ENCODE measurements around the gene GGT7. TPM values are rescaled to one million over a fixed set of nuclear protein-coding genes. Genes with fewer than 3 reads are reported as not detected.

GGT7 gene
- total and polyA plus RNA-seq, 4 donors: 10.8 to 85.2 (median 43.2) TPM

DNA sequence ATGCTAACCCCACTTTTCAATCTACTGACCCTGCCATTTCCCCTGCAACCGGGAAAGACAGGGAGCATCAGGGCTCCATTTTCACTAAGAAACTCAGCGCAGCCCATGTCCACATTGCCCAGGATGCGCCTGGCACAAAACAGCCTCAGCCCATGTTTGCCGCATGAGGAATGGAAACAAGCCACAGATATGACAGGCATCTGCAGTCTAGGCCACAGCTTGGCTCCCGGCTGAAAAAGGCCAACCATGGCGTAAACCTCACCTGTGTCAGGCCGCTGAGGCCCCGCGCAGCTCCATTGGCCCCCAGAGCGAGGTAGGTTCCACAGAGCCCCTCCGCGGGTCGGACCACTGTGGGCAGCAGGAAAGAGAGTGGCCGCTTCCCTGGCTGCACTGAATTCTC is 21.7 kb downstream of the GGT7 start:
- no peak overlapping the region for H3K27ac ChIP-seq (ENCODE audit: low read depth, low read length)
- H3K27me3 ChIP-seq (ENCODE audit: control insufficient read depth, insufficient read depth, low read length): no peaks in the 10 kb centered on the region
- DNase-seq (ENCODE audit: low read depth in 4 of 6, low spot score in 6 of 6): no peak
- peaks cover 75% of the 10 kb centered on the region for H3K36me3 ChIP-seq (ENCODE audit: control insufficient read depth, insufficient read depth, low read length)
- H3K4me1 ChIP-seq (ENCODE audit: control insufficient read depth, insufficient read depth, low read length): no peaks in the 10 kb centered on the region
- no peak overlapping the region for H3K4me3 ChIP-seq (ENCODE audit: low read depth, low read length)
- 95% methylated on average over 12 of the region's 14 CpGs for WGBS (ENCODE audit: insufficient coverage)
- no peaks in the 10 kb centered on the region for H3K9me3 ChIP-seq (ENCODE audit: control insufficient read depth, insufficient read depth, low read length)

- DNase-seq (ENCODE audit: low read depth in 4 of 6, low spot score in 6 of 6): no peak
- H3K4me3 ChIP-seq (ENCODE audit: low read depth, low read length): no peak overlapping the region
- H3K4me1 ChIP-seq (ENCODE audit: control insufficient read depth, insufficient read depth, low read length): no peaks in the 10 kb centered on the region
- WGBS (ENCODE audit: insufficient coverage): 98% methylated on average over 8 of the region's 9 CpGs
- peaks cover 75% of the 10 kb centered on the region for H3K36me3 ChIP-seq (ENCODE audit: control insufficient read depth, insufficient read depth, low read length)
- H3K27me3 ChIP-seq (ENCODE audit: control insufficient read depth, insufficient read depth, low read length): no peaks in the 10 kb centered on the region
- no peaks in the 10 kb centered on the region for H3K9me3 ChIP-seq (ENCODE audit: control insufficient read depth, insufficient read depth, low read length)
- no peak overlapping the region for H3K27ac ChIP-seq (ENCODE audit: low read depth, low read length)
Measured at GRCh38 chr20:34849778-34850177, 22.9 kb downstream of the GGT7 start.

GRCh38 chr20:34848597-34848996 is 24.1 kb downstream of the GGT7 start:
- no peaks in the 10 kb centered on the region for H3K27me3 ChIP-seq (ENCODE audit: control insufficient read depth, insufficient read depth, low read length)
- DNase-seq (ENCODE audit: low read depth in 4 of 6, low spot score in 6 of 6): no peak
- H3K4me1 ChIP-seq (ENCODE audit: control insufficient read depth, insufficient read depth, low read length): no peaks in the 10 kb centered on the region
- no peak overlapping the region for H3K4me3 ChIP-seq (ENCODE audit: low read depth, low read length)
- 100% methylated on average over 4 of the region's 5 CpGs for WGBS (ENCODE audit: insufficient coverage)
- H3K9me3 ChIP-seq (ENCODE audit: control insufficient read depth, insufficient read depth, low read length): no peaks in the 10 kb centered on the region
- H3K36me3 ChIP-seq (ENCODE audit: control insufficient read depth, insufficient read depth, low read length): peaks cover 66% of the 10 kb centered on the region
- no peak overlapping the region for H3K27ac ChIP-seq (ENCODE audit: low read depth, low read length)

- Histone ChIP-seq H3K27ac (ENCODE audit: low read depth, low read length) (no peak overlapping the region), H3K4me3 (ENCODE audit: low read depth, low read length) (no peak overlapping the region), H3K27me3 (ENCODE audit: control insufficient read depth, insufficient read depth, low read length) (no peaks in the 10 kb centered on the region), H3K9me3 (ENCODE audit: control insufficient read depth, insufficient read depth, low read length) (no peaks in the 10 kb centered on the region), H3K36me3 (ENCODE audit: control insufficient read depth, insufficient read depth, low read length) (peaks cover 26% of the 10 kb centered on the region), H3K4me1 (ENCODE audit: control insufficient read depth, insufficient read depth, low read length) (no peaks in the 10 kb centered on the region)
- no peak for DNase-seq (ENCODE audit: low read depth in 4 of 6, low spot score in 6 of 6)
- no CpG with 5 or more reads among the region's 2 CpGs for WGBS (ENCODE audit: insufficient coverage)
Measured at GRCh38 chr20:34843421-34843820, 29.2 kb downstream of the GGT7 start.

DNA sequence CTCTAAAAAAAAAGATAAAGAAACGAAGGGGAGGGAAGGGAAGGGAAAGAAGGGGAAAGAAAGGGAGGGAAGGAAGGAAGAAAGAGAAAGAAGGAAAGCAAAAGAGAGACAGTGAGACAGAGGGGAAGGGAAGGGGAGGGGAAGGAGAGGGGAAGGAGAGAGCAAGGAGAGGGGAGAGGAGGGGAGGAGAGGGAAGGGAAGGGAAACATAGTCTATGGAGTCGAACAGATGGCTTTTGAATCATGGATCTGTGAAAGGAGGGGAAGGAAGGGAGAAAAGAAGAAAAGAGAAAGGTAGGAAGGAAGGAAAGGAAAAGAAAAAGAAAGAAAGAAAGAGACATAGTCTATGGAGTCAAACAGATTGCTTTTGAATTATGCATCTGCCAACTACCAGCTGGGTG is 30.5 kb downstream of the GGT7 start:
- DNase-seq (ENCODE audit: low read depth in 4 of 6, low spot score in 6 of 6): no peak
- no peak overlapping the region for H3K4me3 ChIP-seq (ENCODE audit: low read depth, low read length)
- no peaks in the 10 kb centered on the region for H3K27me3 ChIP-seq (ENCODE audit: control insufficient read depth, insufficient read depth, low read length)
- H3K4me1 ChIP-seq (ENCODE audit: control insufficient read depth, insufficient read depth, low read length): no peaks in the 10 kb centered on the region
- H3K9me3 ChIP-seq (ENCODE audit: control insufficient read depth, insufficient read depth, low read length): no peaks in the 10 kb centered on the region
- H3K36me3 ChIP-seq (ENCODE audit: control insufficient read depth, insufficient read depth, low read length): peaks cover 19% of the 10 kb centered on the region
- WGBS (ENCODE audit: insufficient coverage): 72% methylated on average over 2 of the region's 2 CpGs
- no peak overlapping the region for H3K27ac ChIP-seq (ENCODE audit: low read depth, low read length)

GRCh38 chr20:34834459-34834893 is 38.2 kb downstream of the GGT7 start:
- H3K27me3 ChIP-seq (ENCODE audit: control insufficient read depth, insufficient read depth, low read length): no peaks in the 10 kb centered on the region
- no peak overlapping the region for H3K4me3 ChIP-seq (ENCODE audit: low read depth, low read length)
- H3K36me3 ChIP-seq (ENCODE audit: control insufficient read depth, insufficient read depth, low read length): no peaks in the 10 kb centered on the region
- H3K9me3 ChIP-seq (ENCODE audit: control insufficient read depth, insufficient read depth, low read length): no peaks in the 10 kb centered on the region
- DNase-seq (ENCODE audit: low read depth in 4 of 6, low spot score in 6 of 6): peak in 4 of 6 donors; percentile 9 to 84 (median 42)
- H3K27ac ChIP-seq (ENCODE audit: low read depth, low read length): no peak overlapping the region
- no peaks in the 10 kb centered on the region for H3K4me1 ChIP-seq (ENCODE audit: control insufficient read depth, insufficient read depth, low read length)
- 20% methylated on average over 1 of the region's 6 CpGs for WGBS (ENCODE audit: insufficient coverage)

GRCh38 chr20:34831936-34832335 is 40.7 kb downstream of the GGT7 start:
- Histone ChIP-seq H3K36me3 (ENCODE audit: control insufficient read depth, insufficient read depth, low read length) (no peaks in the 10 kb centered on the region), H3K4me1 (ENCODE audit: control insufficient read depth, insufficient read depth, low read length) (no peaks in the 10 kb centered on the region), H3K4me3 (ENCODE audit: low read depth, low read length) (no peak overlapping the region), H3K27me3 (ENCODE audit: control insufficient read depth, insufficient read depth, low read length) (no peaks in the 10 kb centered on the region), H3K27ac (ENCODE audit: low read depth, low read length) (no peak overlapping the region), H3K9me3 (ENCODE audit: control insufficient read depth, insufficient read depth, low read length) (no peaks in the 10 kb centered on the region)
- no CpG with 5 or more reads among the region's 5 CpGs for WGBS (ENCODE audit: insufficient coverage)
- no peak for DNase-seq (ENCODE audit: low read depth in 4 of 6, low spot score in 6 of 6)

DNA sequence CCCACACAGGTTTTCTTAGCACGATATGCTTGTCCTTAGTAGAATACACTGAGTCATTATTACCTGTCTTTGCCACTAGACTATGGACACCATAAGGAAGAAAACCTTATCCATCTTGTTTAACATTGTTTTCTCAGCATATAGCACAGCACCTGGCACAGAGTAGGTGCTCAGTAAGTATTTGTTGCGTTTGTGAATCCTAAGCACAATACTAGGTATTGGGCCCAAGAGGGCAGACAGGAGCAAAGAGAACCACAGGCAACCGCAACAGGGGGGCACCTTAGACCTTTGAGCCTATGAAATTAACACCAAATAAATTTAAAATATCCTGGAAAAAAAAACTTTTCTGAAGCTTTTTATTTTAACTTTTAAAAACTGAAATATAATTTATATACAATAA is 43.5 kb downstream of the GGT7 start:
- Histone ChIP-seq H3K36me3 (ENCODE audit: control insufficient read depth, insufficient read depth, low read length) (no peaks in the 10 kb centered on the region), H3K27me3 (ENCODE audit: control insufficient read depth, insufficient read depth, low read length) (no peaks in the 10 kb centered on the region), H3K4me3 (ENCODE audit: low read depth, low read length) (no peak overlapping the region), H3K27ac (ENCODE audit: low read depth, low read length) (no peak overlapping the region), H3K9me3 (ENCODE audit: control insufficient read depth, insufficient read depth, low read length) (no peaks in the 10 kb centered on the region), H3K4me1 (ENCODE audit: control insufficient read depth, insufficient read depth, low read length) (peaks cover 6% of the 10 kb centered on the region)
- 100% methylated on average over 2 of the region's 3 CpGs for WGBS (ENCODE audit: insufficient coverage)
- DNase-seq (ENCODE audit: low read depth in 4 of 6, low spot score in 6 of 6): no peak

DNA sequence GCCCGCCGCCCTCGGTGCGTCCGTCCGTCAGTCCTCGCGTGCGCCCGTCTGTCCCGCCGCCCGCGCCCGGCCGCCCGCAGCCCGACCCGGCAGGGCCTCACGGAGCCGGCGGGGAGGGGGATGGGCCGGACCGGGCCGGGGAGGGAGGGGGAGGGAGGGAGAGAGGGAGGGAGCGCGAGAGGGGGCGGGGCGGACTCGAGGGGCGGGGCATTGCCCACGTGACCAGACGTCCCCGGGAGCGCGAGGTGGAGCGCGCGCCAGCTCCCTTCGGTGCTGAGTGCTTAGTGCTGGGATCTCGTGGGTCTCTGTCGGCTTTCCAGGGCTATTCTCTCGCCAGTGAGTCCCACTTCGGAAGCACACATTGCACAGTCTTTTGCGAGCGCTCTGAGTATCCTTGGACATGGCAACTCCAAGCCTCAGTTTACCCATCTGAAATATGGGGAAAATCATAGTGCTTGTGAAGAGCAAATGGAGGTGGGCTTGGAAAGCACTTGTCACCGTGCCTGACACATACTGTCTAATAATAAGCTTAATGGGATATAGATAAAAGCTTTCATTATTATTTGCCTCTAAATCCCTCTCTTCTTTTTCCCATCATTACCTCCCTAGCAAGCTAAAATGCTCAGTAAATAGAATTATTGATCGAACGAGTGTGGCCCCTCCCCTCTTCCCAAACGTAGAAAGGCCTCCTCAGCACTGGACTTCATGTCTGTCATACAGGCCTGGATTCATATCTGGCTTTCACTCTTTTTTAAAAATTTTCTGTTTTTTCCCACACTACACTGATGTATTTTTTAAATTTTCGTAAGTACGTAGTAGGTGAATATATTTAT is 46.9 kb downstream of the GGT7 start, which contains the start of gene NCOA6:
NCOA6 (minus strand) TSS at position 122 of the 833 bp plus-strand sequence. CDS start 43,296 bp downstream, outside the sequence.
- 7% methylated on average over 25 of the region's 52 CpGs for WGBS (ENCODE audit: insufficient coverage)
- H3K9me3 ChIP-seq (ENCODE audit: control insufficient read depth, insufficient read depth, low read length): no peaks in the 10 kb centered on the region

More for the DNA sequence above, 46.9 kb downstream of the GGT7 start, which contains the start of gene NCOA6:
- H3K4me3 ChIP-seq (ENCODE audit: low read depth, low read length): peak within 1 kb of the TSS; percentile 88
- no peaks in the 10 kb centered on the region for H3K27me3 ChIP-seq (ENCODE audit: control insufficient read depth, insufficient read depth, low read length)
- peaks cover 10% of the 10 kb centered on the region for H3K4me1 ChIP-seq (ENCODE audit: control insufficient read depth, insufficient read depth, low read length)
- peak within 1 kb of the TSS; percentile 88 for H3K27ac ChIP-seq (ENCODE audit: low read depth, low read length)
- peak; percentile 35 to 94 (median 77) for DNase-seq (ENCODE audit: low read depth in 4 of 6, low spot score in 6 of 6)
- H3K36me3 ChIP-seq (ENCODE audit: control insufficient read depth, insufficient read depth, low read length): no peaks in the 10 kb centered on the region
